ENCODE measurements around the gene AR.

Gene AR, protein sequence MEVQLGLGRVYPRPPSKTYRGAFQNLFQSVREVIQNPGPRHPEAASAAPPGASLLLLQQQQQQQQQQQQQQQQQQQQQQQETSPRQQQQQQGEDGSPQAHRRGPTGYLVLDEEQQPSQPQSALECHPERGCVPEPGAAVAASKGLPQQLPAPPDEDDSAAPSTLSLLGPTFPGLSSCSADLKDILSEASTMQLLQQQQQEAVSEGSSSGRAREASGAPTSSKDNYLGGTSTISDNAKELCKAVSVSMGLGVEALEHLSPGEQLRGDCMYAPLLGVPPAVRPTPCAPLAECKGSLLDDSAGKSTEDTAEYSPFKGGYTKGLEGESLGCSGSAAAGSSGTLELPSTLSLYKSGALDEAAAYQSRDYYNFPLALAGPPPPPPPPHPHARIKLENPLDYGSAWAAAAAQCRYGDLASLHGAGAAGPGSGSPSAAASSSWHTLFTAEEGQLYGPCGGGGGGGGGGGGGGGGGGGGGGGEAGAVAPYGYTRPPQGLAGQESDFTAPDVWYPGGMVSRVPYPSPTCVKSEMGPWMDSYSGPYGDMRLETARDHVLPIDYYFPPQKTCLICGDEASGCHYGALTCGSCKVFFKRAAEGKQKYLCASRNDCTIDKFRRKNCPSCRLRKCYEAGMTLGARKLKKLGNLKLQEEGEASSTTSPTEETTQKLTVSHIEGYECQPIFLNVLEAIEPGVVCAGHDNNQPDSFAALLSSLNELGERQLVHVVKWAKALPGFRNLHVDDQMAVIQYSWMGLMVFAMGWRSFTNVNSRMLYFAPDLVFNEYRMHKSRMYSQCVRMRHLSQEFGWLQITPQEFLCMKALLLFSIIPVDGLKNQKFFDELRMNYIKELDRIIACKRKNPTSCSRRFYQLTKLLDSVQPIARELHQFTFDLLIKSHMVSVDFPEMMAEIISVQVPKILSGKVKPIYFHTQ

DNA sequence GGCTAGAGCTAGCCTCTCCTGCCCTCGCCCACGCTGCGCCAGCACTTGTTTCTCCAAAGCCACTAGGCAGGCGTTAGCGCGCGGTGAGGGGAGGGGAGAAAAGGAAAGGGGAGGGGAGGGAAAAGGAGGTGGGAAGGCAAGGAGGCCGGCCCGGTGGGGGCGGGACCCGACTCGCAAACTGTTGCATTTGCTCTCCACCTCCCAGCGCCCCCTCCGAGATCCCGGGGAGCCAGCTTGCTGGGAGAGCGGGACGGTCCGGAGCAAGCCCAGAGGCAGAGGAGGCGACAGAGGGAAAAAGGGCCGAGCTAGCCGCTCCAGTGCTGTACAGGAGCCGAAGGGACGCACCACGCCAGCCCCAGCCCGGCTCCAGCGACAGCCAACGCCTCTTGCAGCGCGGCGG, at the start of gene AR:
Gene AR, plus strand, starts transcription at position 204 of the 400 bp plus-strand sequence. CDS start 1,126 bp downstream, outside the sequence.
- H3K27ac ChIP-seq = no peak within 1 kb of the TSS
- DNase-seq (ENCODE audit: low read depth, low spot score) = no peak

GRCh38 chrX:67500617-67501016, 43.2 kb upstream of the AR start:
- no peak for DNase-seq (ENCODE audit: low read depth, low spot score)
- no peak overlapping the region for H3K27ac ChIP-seq

DNA sequence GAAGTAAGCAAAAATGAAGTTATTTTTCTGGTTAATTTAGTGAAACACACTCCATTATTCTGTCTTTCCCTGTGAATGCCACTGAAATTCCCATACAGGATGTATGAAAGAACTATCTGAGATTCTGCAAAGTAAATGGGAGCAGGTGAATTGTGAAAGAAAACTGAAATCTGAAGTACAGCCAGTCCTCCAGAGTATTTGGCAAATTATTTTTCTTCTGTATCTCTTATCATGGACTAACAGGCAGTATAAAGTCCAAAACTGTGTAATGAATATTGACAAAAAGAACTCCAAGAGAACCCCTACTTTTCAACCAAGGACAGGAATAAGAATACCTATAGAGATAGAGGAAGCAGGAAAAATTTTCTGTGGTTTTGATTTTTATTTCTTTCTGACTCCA, 40.8 kb upstream of the AR start:
- no peak for DNase-seq (ENCODE audit: low read depth, low spot score)
- no peak overlapping the region for H3K27ac ChIP-seq

GRCh38 chrX:67503453-67503852, 40.4 kb upstream of the AR start:
- no peak overlapping the region for H3K27ac ChIP-seq
- no peak for DNase-seq (ENCODE audit: low read depth, low spot score)

DNA sequence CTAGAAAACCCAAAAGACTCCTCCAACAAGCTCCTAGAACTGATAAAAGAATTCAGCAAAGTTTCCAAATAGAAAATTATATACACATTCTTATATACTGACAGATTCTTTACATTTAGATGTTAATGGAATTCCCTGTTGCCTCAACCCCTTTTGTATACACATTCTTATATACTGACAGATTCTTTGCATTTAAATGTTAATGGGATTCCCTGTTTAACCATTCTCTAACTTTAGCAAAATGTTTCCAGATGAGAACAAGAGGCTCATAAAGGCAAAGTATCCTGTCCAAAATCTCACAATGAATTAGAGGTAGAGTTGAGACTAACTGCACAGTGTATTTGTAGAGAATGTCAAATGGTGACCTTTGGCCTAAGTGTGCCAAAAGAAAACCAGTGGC, 23.1 kb upstream of the AR start:
- no peak overlapping the region for H3K27ac ChIP-seq
- DNase-seq (ENCODE audit: low read depth, low spot score) = no peak

GRCh38 chrX:67523002-67523681, 20.7 kb upstream of the AR start:
- no peak for DNase-seq (ENCODE audit: low read depth, low spot score)
- H3K27ac ChIP-seq = no peak overlapping the region

DNA sequence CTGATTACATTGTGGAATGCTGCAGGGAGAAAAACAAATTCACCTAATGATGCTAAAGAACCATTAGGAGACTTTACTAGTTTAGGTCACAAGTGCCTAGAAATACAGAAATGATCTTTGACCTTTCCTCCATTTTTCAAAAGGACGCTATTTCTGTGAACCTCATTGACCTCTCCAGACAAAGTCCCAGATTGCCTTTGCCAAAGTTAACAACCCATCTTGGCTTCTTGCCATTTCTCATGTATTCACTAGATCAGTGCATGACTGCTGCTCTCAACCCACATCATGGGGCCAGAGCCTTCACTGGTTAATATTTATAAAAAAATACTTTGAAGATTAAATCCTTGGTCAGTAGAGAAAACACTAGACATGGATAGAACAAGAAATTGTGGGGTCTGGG, 19.9 kb upstream of the AR start:
- no peak for DNase-seq (ENCODE audit: low read depth, low spot score)
- no peak overlapping the region for H3K27ac ChIP-seq

DNA sequence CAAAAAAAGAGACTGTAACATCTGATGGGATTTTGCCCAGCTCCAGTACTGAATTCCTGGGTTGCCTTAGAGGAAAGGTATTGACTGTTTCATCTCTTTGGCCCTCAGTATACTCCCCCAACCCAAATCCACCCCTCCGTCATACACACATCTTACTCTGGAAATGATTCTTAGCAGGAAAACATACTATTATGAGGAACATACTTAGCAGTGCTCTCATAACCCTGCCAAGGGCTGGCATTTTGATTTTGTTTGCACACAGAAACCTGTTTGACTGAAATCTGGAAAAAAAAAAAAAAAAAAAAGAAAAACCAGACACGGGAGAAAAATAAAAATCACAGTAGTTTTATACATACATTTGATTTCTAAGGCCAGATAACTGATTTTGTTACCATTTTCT, 19.4 kb upstream of the AR start:
- H3K27ac ChIP-seq = no peak overlapping the region
- no peak for DNase-seq (ENCODE audit: low read depth, low spot score)

DNA sequence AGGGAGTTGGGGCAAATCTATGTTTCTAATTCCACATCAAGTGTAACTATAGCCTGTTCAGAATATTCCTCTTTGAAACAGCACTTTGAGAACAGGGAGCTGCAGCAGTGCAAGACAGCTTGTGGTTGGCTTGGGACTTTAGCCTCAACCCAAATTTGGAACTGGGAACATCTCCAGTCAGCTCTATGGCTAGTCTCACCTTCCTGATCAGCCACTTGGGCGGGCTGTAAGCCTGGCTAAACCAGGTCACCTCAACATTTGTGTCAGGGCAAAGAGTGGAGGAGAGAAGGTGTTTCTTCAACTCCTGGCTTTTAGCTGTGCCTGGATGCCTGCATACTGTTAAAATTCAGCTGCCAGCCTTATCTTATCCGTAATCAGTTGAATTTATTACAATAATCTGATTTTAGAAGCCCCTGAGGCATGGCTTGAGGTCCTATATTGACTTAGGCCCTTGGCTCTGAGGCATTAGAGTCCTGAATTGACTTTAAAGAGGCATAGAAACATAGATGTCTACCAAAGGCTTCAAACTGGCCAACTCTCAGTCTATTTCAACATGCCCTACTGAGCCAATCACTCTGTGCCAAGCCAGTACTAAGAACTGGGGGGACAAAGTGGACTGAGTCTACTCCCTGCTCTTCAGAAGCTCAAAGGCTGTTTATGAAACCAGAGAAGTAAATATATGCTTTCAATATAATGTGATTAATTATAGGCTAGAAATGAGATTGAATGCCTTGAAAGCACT, 18.7 kb upstream of the AR start:
- DNase-seq (ENCODE audit: low read depth, low spot score) = no peak
- no peak overlapping the region for H3K27ac ChIP-seq

GRCh38 chrX:67536564-67536963, 7.3 kb upstream of the AR start:
- DNase-seq (ENCODE audit: low read depth, low spot score) = no peak

DNA sequence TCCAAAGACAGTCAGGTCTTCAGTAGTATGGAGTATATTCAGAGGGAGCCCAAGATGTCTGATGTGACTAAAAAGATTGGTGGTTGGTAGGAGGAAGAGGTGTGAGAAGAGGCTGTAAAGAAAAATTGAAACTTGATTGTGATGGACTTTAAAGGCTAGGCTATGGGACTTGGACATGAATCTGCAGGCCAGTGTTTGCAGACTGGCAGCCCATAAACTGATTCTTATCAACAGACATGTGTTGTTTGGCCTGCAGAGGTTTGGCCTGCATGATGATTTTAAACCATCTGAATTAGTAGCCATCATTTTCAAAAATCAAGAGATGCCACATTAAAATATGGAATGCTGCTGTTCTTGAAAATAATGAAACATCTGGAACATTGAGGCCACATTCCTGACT, 5.4 kb upstream of the AR start:
- no peak overlapping the region for H3K27ac ChIP-seq
- no peak for DNase-seq (ENCODE audit: low read depth, low spot score)

More at GRCh38 chrX:67536564-67536963, 7.3 kb upstream of the AR start:
- no peak overlapping the region for H3K27ac ChIP-seq

DNA sequence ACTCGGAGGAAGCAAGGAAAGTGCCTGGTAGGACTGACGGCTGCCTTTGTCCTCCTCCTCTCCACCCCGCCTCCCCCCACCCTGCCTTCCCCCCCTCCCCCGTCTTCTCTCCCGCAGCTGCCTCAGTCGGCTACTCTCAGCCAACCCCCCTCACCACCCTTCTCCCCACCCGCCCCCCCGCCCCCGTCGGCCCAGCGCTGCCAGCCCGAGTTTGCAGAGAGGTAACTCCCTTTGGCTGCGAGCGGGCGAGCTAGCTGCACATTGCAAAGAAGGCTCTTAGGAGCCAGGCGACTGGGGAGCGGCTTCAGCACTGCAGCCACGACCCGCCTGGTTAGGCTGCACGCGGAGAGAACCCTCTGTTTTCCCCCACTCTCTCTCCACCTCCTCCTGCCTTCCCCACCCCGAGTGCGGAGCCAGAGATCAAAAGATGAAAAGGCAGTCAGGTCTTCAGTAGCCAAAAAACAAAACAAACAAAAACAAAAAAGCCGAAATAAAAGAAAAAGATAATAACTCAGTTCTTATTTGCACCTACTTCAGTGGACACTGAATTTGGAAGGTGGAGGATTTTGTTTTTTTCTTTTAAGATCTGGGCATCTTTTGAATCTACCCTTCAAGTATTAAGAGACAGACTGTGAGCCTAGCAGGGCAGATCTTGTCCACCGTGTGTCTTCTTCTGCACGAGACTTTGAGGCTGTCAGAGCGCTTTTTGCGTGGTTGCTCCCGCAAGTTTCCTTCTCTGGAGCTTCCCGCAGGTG, 637 bp downstream of the AR start:
- no peak overlapping the region for H3K27ac ChIP-seq
- no peak for DNase-seq (ENCODE audit: low read depth, low spot score)

GRCh38 chrX:67545036-67545821, 1.4 kb downstream of the AR start:
- H3K27ac ChIP-seq = no peak overlapping the region

DNA sequence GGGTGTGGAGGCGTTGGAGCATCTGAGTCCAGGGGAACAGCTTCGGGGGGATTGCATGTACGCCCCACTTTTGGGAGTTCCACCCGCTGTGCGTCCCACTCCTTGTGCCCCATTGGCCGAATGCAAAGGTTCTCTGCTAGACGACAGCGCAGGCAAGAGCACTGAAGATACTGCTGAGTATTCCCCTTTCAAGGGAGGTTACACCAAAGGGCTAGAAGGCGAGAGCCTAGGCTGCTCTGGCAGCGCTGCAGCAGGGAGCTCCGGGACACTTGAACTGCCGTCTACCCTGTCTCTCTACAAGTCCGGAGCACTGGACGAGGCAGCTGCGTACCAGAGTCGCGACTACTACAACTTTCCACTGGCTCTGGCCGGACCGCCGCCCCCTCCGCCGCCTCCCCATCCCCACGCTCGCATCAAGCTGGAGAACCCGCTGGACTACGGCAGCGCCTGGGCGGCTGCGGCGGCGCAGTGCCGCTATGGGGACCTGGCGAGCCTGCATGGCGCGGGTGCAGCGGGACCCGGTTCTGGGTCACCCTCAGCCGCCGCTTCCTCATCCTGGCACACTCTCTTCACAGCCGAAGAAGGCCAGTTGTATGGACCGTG, 2.2 kb downstream of the AR start:
- DNase-seq (ENCODE audit: low read depth, low spot score) = no peak
- H3K27ac ChIP-seq = no peak overlapping the region

More at GRCh38 chrX:67545036-67545821, 1.4 kb downstream of the AR start:
- no peak for DNase-seq (ENCODE audit: low read depth, low spot score)

GRCh38 chrX:67546496-67547423, 2.9 kb downstream of the AR start:
- DNase-seq (ENCODE audit: low read depth, low spot score) = no peak

DNA sequence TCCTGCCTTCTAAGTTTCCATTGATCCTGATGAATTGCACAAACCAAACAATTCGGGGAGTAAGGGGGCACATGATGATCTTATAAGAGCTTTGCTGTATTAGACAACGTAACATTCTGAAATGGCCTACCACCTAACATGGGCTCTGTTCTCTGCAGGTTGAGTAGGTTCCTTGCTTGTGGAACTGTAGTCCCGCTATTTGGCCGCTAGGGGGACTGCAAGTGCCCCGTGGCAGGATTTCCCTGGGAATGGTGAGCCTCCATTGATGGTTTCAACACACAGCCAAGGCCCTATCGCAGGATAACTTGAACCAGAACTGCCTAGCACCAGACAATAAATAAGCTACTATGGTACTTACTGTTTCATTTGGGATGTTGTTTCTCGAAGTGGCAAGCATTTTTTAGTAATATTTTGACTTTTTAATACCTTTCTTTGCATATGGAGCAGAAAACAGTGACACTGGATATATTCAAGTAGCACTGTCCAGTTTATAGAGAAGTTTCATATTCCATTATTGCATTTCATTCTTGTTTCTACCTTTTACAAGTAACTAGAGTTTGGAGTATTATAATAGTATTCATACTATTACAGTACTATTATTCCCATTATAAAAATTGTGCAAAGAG, 11.9 kb downstream of the AR start:
- no peak for DNase-seq (ENCODE audit: low read depth, low spot score)
- no peak overlapping the region for H3K27ac ChIP-seq

More at GRCh38 chrX:67546496-67547423, 2.9 kb downstream of the AR start:
- H3K27ac ChIP-seq = no peak overlapping the region

GRCh38 chrX:67558267-67558666, 14.4 kb downstream of the AR start:
- H3K27ac ChIP-seq = no peak overlapping the region
- no peak for DNase-seq (ENCODE audit: low read depth, low spot score)
